Trophoblast cell (in vitro differentiated cells and primary cell): ENCODE data around the gene SHPK.
"Not testable (repeated sequence)": the region's sequence is repeated elsewhere in the genome, so short reads cannot be mapped to it uniquely, and the experiment has no call there.

Source experiments
- DNase-seq, 2 donors: peaks; one replicate each; pipeline ENCODE4 v3.0.0-alpha.2; 2016
- H2AFZ ChIP-seq: 2 replicates; pipeline ENCODE4 v1.6.1; 2013; ENCODE audit warnings: low read length, moderate library complexity, mild to moderate bottlenecking; ENCODE audit not compliant: insufficient read depth, poor library complexity
- H2AK5ac ChIP-seq: 2 replicates; pipeline ENCODE4 v1.6.1; 2013; ENCODE audit warnings: mild to moderate bottlenecking, low read length
- H2BK120ac ChIP-seq: 2 replicates; pipeline ENCODE4 v1.6.1; 2013; ENCODE audit warnings: low read length, mild to moderate bottlenecking, moderate library complexity; ENCODE audit not compliant: insufficient read depth, poor library complexity
- H2BK12ac ChIP-seq: 2 replicates; pipeline ENCODE4 v1.6.1; 2013; ENCODE audit warnings: mild to moderate bottlenecking, low read length, moderate library complexity
- H2BK5ac ChIP-seq: 2 replicates; pipeline ENCODE4 v1.6.1; 2013; ENCODE audit warnings: low read length, low read depth, moderate library complexity, mild to moderate bottlenecking; ENCODE audit not compliant: poor library complexity
- H3K14ac ChIP-seq: 2 replicates; pipeline ENCODE4 v1.6.1; 2013; ENCODE audit warnings: mild to moderate bottlenecking, low read length
- H3K18ac ChIP-seq: 2 replicates; pipeline ENCODE4 v1.6.1; 2013; ENCODE audit warnings: mild to moderate bottlenecking, low read length
- H3K23ac ChIP-seq: 2 replicates; pipeline ENCODE4 v1.6.1; 2013; ENCODE audit warnings: low read length
- H3K27ac ChIP-seq: 2 replicates; pipeline ENCODE4 v1.5.1; 2013; ENCODE audit warnings: low read depth, mild to moderate bottlenecking, inconsistent platforms, low read length, moderate library complexity
- H3K27me3 ChIP-seq: 2 replicates; pipeline ENCODE4 v1.6.1; 2013; ENCODE audit warnings: inconsistent platforms, mild to moderate bottlenecking, low read length, moderate library complexity; ENCODE audit not compliant: insufficient read depth
- H3K36me3 ChIP-seq, 2 experiments: 1 replicate in 1 of 2; 2 replicates in 1 of 2; pipeline ENCODE4 v1.6.1; 2013; ENCODE audit warnings: low read length in 2 of 2, mild to moderate bottlenecking in 2 of 2, moderate library complexity in 1 of 2; ENCODE audit not compliant: insufficient read depth in 2 of 2, control insufficient read depth in 1 of 2
- H3K4ac ChIP-seq: 2 replicates; pipeline ENCODE4 v1.6.1; 2013; ENCODE audit warnings: low read depth, mild to moderate bottlenecking, low read length, moderate library complexity
- H3K4me1 ChIP-seq, 2 experiments: 1 replicate in 1 of 2; 2 replicates in 1 of 2; pipeline ENCODE4 v1.6.1; 2013; ENCODE audit warnings: low read length in 2 of 2, mild to moderate bottlenecking in 2 of 2, moderate library complexity in 1 of 2; ENCODE audit not compliant: insufficient read depth in 2 of 2, control insufficient read depth in 1 of 2
- H3K4me2 ChIP-seq: 2 replicates; pipeline ENCODE4 v1.6.1; 2013; ENCODE audit warnings: inconsistent platforms, mild to moderate bottlenecking, low read length, moderate library complexity
- H3K4me3 ChIP-seq: 2 replicates; pipeline ENCODE4 v1.5.1; 2013; ENCODE audit warnings: mild to moderate bottlenecking, low read depth, low read length, inconsistent platforms
- H3K79me1 ChIP-seq: one replicate; pipeline ENCODE4 v1.6.1; 2013; ENCODE audit warnings: low read length
- H3K79me2 ChIP-seq: 2 replicates; pipeline ENCODE4 v1.6.1; 2013; ENCODE audit warnings: low read length, mild to moderate bottlenecking; ENCODE audit not compliant: control insufficient read depth, insufficient read depth, poor library complexity
- H3K9ac ChIP-seq: 2 replicates; pipeline ENCODE4 v1.6.1; 2013; ENCODE audit warnings: mild to moderate bottlenecking, low read length
- H3K9me3 ChIP-seq: 2 replicates; pipeline ENCODE4 v1.6.1; 2013; ENCODE audit warnings: low read depth, mild to moderate bottlenecking, control low read depth, inconsistent platforms, low read length; ENCODE audit not compliant: insufficient read depth
- H4K12ac ChIP-seq: 2 replicates; pipeline ENCODE4 v1.6.1; 2013; ENCODE audit warnings: low read depth, mild to moderate bottlenecking, low read length, moderate library complexity
- H4K8ac ChIP-seq: 2 replicates; pipeline ENCODE4 v1.6.1; 2013; ENCODE audit warnings: low read depth, mild to moderate bottlenecking, low read length, moderate library complexity
- H4K91ac ChIP-seq: one replicate; pipeline ENCODE4 v1.6.1; 2013; ENCODE audit warnings: low read depth, mild to moderate bottlenecking, low read length, moderate library complexity
- WGBS: extraction: QIAGEN DNeasy Blood & Tissue Kit; methylation state at CpG from one replicate; pipeline ENCODE4 v1.1.7; 2013; ENCODE audit warnings: missing lambda C conversion rate; ENCODE audit not compliant: insufficient read length, insufficient coverage; ENCODE audit errors: extremely low coverage; 5-methylcytosine and 5-hydroxymethylcytosine counted together

SHPK gene

DNA sequence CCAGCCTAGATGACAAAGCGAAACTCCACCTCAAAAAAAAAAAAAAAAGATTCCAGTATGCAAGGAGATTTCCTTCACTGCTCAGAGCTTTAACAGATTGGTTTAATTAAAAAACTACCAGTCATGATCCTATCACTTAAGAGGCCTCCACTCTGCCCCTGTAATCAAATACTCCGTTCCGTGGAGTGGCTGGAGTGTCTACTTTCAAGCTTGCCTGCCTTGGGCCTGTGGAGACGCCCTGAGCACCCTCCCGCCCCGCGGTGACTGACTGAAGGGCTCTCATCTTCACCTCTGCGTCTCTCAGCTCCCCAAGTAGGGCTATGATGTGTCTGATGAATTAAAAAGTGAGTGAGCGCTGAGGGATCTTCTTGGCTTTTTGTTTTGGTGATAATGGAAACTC, 53.1 kb downstream of the SHPK start:
- Histone ChIP-seq H3K18ac (no peak overlapping the region), H2BK120ac (no peak overlapping the region), H3K14ac (no peak overlapping the region), H4K12ac (no peak overlapping the region), H3K79me1 (no peaks in the 10 kb centered on the region), H3K4me2 (no peak overlapping the region), H3K9ac (no peak overlapping the region), H2AFZ (no peak overlapping the region), H3K23ac (no peak overlapping the region), H3K79me2 (no peaks in the 10 kb centered on the region), H3K4ac (no peak overlapping the region), H2BK12ac (no peak overlapping the region), H3K27ac (no peak overlapping the region), H3K36me3 (peaks cover 2 to 10% of the 10 kb centered on the region in 2 experiments), H3K27me3 (no peaks in the 10 kb centered on the region), H4K91ac (no peak overlapping the region), H2BK5ac (no peak overlapping the region), H3K4me3 (no peak overlapping the region), H3K9me3 (no peaks in the 10 kb centered on the region), H3K4me1 (no peaks in the 10 kb centered on the region), H2AK5ac (no peak overlapping the region), H4K8ac (no peak overlapping the region)
- DNase-seq, result no peak
- no CpG with 5 or more reads among the region's 9 CpGs for WGBS

DNA sequence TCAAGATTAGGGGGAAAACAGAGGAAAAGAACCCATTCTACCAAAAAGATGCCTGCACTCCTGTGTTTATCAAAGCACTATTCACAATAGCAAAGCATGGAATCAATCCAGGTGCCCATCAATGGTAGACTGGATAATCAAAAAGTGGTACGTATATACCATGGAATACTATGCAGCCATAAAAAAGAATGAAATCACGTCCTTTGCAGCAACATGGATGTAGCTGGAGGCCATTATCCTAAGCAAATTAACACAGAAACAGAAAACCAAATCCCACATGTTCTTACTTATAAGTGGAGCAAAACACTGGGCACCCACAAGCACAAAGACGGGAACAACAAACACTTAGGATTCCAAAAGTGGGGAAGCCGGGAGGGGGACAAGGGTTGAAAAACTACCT, 57.4 kb downstream of the SHPK start:
- not testable (repeated sequence) for H3K18ac ChIP-seq, H3K4ac ChIP-seq, H3K36me3 ChIP-seq, H4K12ac ChIP-seq, H3K79me1 ChIP-seq, H3K4me2 ChIP-seq, H4K91ac ChIP-seq, H4K8ac ChIP-seq, H3K9me3 ChIP-seq, H3K23ac ChIP-seq, H2BK120ac ChIP-seq, H2BK5ac ChIP-seq, H2AFZ ChIP-seq, H2BK12ac ChIP-seq, H3K4me1 ChIP-seq, H3K9ac ChIP-seq, H3K27ac ChIP-seq, H3K27me3 ChIP-seq, H3K14ac ChIP-seq, H3K79me2 ChIP-seq, H3K4me3 ChIP-seq, H2AK5ac ChIP-seq, DNase-seq
- no CpG with 5 or more reads among the region's 4 CpGs for WGBS

DNA sequence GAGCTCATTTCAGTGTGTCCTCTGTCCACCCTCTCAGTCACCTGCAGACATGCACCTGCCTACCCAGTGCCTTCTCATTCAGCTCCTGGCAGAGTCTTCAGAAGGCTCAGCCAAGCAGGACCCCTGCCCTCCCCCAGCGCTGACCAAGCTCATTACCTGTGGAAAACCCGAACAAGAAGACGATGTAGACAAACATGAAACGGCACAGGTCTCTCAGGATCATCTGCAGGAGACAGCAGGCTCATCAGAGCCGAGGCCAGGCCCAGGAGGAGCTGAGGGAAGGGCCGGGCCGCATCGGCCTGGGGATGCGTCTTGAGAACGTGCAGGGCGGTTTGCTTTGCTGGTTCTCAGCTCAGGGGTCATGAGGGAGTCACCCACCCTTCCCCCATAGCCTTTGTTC, 59.1 kb downstream of the SHPK start:
- Histone ChIP-seq H3K27me3 (no peaks in the 10 kb centered on the region), H4K12ac (no peak overlapping the region)

DNA sequence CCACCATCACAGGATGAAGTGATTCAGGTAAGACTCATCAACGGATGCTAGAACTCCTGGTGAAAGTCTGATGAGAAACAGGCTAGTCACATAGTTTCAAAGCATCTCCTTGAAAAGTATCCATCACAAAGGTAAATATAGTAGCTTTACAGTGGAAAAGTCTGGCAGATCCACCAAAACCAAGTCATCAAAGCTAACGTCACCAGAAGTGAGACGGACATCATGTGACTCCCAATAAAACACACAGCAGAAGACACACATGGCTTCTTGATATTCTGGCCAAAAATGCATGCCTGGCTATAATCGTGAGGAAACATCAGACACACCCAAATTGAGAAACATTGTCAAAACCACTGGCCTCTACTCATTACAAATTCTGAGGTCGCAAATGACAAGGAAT, 60.5 kb downstream of the SHPK start:
- Histone ChIP-seq H4K12ac (no peak overlapping the region), H3K18ac (no peak overlapping the region), H4K91ac (no peak overlapping the region), H3K27me3 (no peaks in the 10 kb centered on the region), H3K4me1 (no peaks in the 10 kb centered on the region), H2BK12ac (no peak overlapping the region), H3K36me3 (peaks cover 5 to 8% of the 10 kb centered on the region in 2 experiments), H3K4me2 (no peak overlapping the region), H3K9me3 (no peaks in the 10 kb centered on the region), H2BK120ac (no peak overlapping the region), H3K79me1 (no peaks in the 10 kb centered on the region), H3K14ac (no peak overlapping the region), H3K4me3 (no peak overlapping the region), H2AK5ac (no peak overlapping the region), H3K9ac (no peak overlapping the region), H2BK5ac (no peak overlapping the region), H3K4ac (no peak overlapping the region), H3K79me2 (no peaks in the 10 kb centered on the region), H2AFZ (no peak overlapping the region), H3K23ac (no peak overlapping the region), H3K27ac (no peak overlapping the region), H4K8ac (no peak overlapping the region)
- no CpG with 5 or more reads among the region's 5 CpGs for WGBS
- DNase-seq, result peak in 1 of 2 donors; percentile 4

More for the DNA sequence above, 59.1 kb downstream of the SHPK start:
- no peak overlapping the region for H2AK5ac ChIP-seq
- no peak overlapping the region for H4K91ac ChIP-seq
- H2BK120ac ChIP-seq, result no peak overlapping the region
- no peaks in the 10 kb centered on the region for H3K4me1 ChIP-seq
- no peak overlapping the region for H2BK12ac ChIP-seq
- H3K23ac ChIP-seq, result no peak overlapping the region
- no peak overlapping the region for H2BK5ac ChIP-seq
- no peak overlapping the region for H3K27ac ChIP-seq
- no peak overlapping the region for H4K8ac ChIP-seq
- H3K79me1 ChIP-seq, result no peaks in the 10 kb centered on the region
- no CpG with 5 or more reads among the region's 11 CpGs for WGBS
- no peak overlapping the region for H3K18ac ChIP-seq
- no peak overlapping the region for H3K4me2 ChIP-seq
- no peaks in the 10 kb centered on the region for H3K9me3 ChIP-seq
- peak overlapping the region; percentile 73 for H3K9ac ChIP-seq
- no peak overlapping the region for H3K14ac ChIP-seq
- no peak overlapping the region for H2AFZ ChIP-seq
- H3K4ac ChIP-seq, result no peak overlapping the region
- peaks cover 0 to 4% of the 10 kb centered on the region in 2 experiments for H3K36me3 ChIP-seq
- DNase-seq, result no peak
- H3K4me3 ChIP-seq, result no peak overlapping the region
- H3K79me2 ChIP-seq, result no peaks in the 10 kb centered on the region
